ENCODE data around the gene SLC6A11. TPM values are rescaled to one million over a fixed set of nuclear protein-coding genes. Genes with fewer than 3 reads are reported as not detected.

The SLC6A11 gene
- total and polyA plus RNA-seq, 2 donors (not counting 1 experiment from before 2014, with no cell fraction given): not detected

- peaks cover 15% of the 10 kb centered on the region for H3K4me1 Mint-ChIP-seq
- CTCF ChIA-PET: no interaction called here
- H3K4me3 ChIP-seq (ENCODE audit: control extremely low read depth in 1 of 5, extremely low read depth in 1 of 5, insufficient read depth in 1 of 5, low read depth in 2 of 5, low read length in 4 of 5): no peak overlapping the region
- 87% methylated on average over 3 of the region's 3 CpGs for WGBS (ENCODE audit: insufficient coverage)
- no peak for DNase-seq
- H3K4me2 ChIP-seq (replicated peaks; ENCODE audit: low read depth, low read length, poor library complexity, severe bottlenecking): no peak overlapping the region
- peaks cover 0 to 5% (median 0%) of the 10 kb centered on the region in 3 donors for H3K9me3 ChIP-seq (ENCODE audit: control extremely low read depth in 1 of 3, control insufficient read depth in 2 of 3, insufficient read depth in 1 of 3, low read length in 2 of 3)
- no peaks in the 10 kb centered on the region for H3K79me2 ChIP-seq (ENCODE audit: control insufficient read depth, insufficient read depth, low read length)
- H3K36me3 ChIP-seq (replicated peaks in 1 of 2; ENCODE audit: control extremely low read depth in 1 of 2, control insufficient read depth in 1 of 2, extremely low read depth in 1 of 2, insufficient read depth in 2 of 2, low read length in 1 of 2): no peaks in the 10 kb centered on the region
- no peaks in the 10 kb centered on the region for H3K9me3 Mint-ChIP-seq (ENCODE audit: insufficient read depth)
- no peak for TF ChIP-seq EZH2 (IDR thresholded peaks at IDR 0.05; ENCODE audit: borderline replicate concordance, insufficient read depth, low read depth, low read length, poor library complexity, severe bottlenecking)
- no peak for TF ChIP-seq CTCF (IDR thresholded peaks at IDR 0.05)
- H3K4me1 ChIP-seq (ENCODE audit: control insufficient read depth in 2 of 2, insufficient read depth in 2 of 2, low read length in 2 of 2): peaks cover 0 to 11% of the 10 kb centered on the region in 2 donors
- no peak for ATAC-seq (ENCODE audit: low read depth)
- H3K27ac Mint-ChIP-seq: no peak overlapping the region
- H2AFZ ChIP-seq (ENCODE audit: insufficient read depth, low read depth, low read length, poor library complexity, severe bottlenecking): no peak overlapping the region
- H4K20me1 ChIP-seq (ENCODE audit: control insufficient read depth, insufficient read depth, low read length, poor library complexity, severe bottlenecking): no peaks in the 10 kb centered on the region
- intact Hi-C loops (cut with micrococcal nuclease): no loop called here
- no peak overlapping the region for H3K4me3 Mint-ChIP-seq
- peaks cover 43% of the 10 kb centered on the region for H3K27me3 Mint-ChIP-seq
- H3K27ac ChIP-seq (ENCODE audit: low read length in 2 of 2): no peak overlapping the region
- H3K9ac ChIP-seq (ENCODE audit: low read length): no peak overlapping the region
- H3K27me3 ChIP-seq (replicated peaks in 1 of 4; ENCODE audit: control extremely low read depth in 1 of 4, control insufficient read depth in 3 of 4, insufficient read depth in 4 of 4, low read length in 3 of 4): peaks cover 0 to 12% (median 5%) of the 10 kb centered on the region in 4 experiments
- POLR2A ChIA-PET: no interaction called here
Measured at GRCh38 chr3:10848261-10848660, 32.2 kb downstream of the SLC6A11 start.

GRCh38 chr3:10852066-10852808 lies 36.2 kb downstream of the SLC6A11 start:
- Histone ChIP-seq H3K27ac (ENCODE audit: low read length in 2 of 2) (no peak overlapping the region), H4K20me1 (ENCODE audit: control insufficient read depth, insufficient read depth, low read length, poor library complexity, severe bottlenecking) (no peaks in the 10 kb centered on the region), H2AFZ (ENCODE audit: insufficient read depth, low read depth, low read length, poor library complexity, severe bottlenecking) (no peak overlapping the region), H3K27me3 (replicated peaks in 1 of 4; ENCODE audit: control extremely low read depth in 1 of 4, control insufficient read depth in 3 of 4, insufficient read depth in 4 of 4, low read length in 3 of 4) (peaks cover 0 to 6% (median 2%) of the 10 kb centered on the region in 4 experiments), H3K79me2 (ENCODE audit: control insufficient read depth, insufficient read depth, low read length) (no peaks in the 10 kb centered on the region), H3K9me3 (ENCODE audit: control extremely low read depth in 1 of 3, control insufficient read depth in 2 of 3, insufficient read depth in 1 of 3, low read length in 2 of 3) (no peaks in the 10 kb centered on the region), H3K9ac (ENCODE audit: low read length) (no peak overlapping the region), H3K4me2 (replicated peaks; ENCODE audit: low read depth, low read length, poor library complexity, severe bottlenecking) (no peak overlapping the region), H3K4me1 (ENCODE audit: control insufficient read depth in 2 of 2, insufficient read depth in 2 of 2, low read length in 2 of 2) (no peaks in the 10 kb centered on the region), H3K36me3 (replicated peaks in 1 of 2; ENCODE audit: control extremely low read depth in 1 of 2, control insufficient read depth in 1 of 2, extremely low read depth in 1 of 2, insufficient read depth in 2 of 2, low read length in 1 of 2) (no peaks in the 10 kb centered on the region), H3K4me3 (ENCODE audit: control extremely low read depth in 1 of 5, extremely low read depth in 1 of 5, insufficient read depth in 1 of 5, low read depth in 2 of 5, low read length in 4 of 5) (no peak overlapping the region)
- no peak overlapping the region for H3K4me3 Mint-ChIP-seq
- POLR2A ChIA-PET: no interaction called here
- H3K27me3 Mint-ChIP-seq: peaks cover 45% of the 10 kb centered on the region
- intact Hi-C loops (cut with micrococcal nuclease): no loop called here
- 94% methylated on average over 11 of the region's 17 CpGs for WGBS (ENCODE audit: insufficient coverage)
- no peak for TF ChIP-seq CTCF (IDR thresholded peaks at IDR 0.05)
- TF ChIP-seq EZH2 (IDR thresholded peaks at IDR 0.05; ENCODE audit: borderline replicate concordance, insufficient read depth, low read depth, low read length, poor library complexity, severe bottlenecking): no peak
- DNase-seq (no peak), ATAC-seq (ENCODE audit: low read depth) (no peak)
- H3K9me3 Mint-ChIP-seq (ENCODE audit: insufficient read depth): no peaks in the 10 kb centered on the region
- CTCF ChIA-PET: no interaction called here
- H3K4me1 Mint-ChIP-seq: no peaks in the 10 kb centered on the region
- no peak overlapping the region for H3K27ac Mint-ChIP-seq

Measured in B cell (primary cell).